Stimulated activated CD8-positive, alpha-beta memory T cell treated with anti-CD3 and anti-CD28 coated beads, Interleukin-7, amount 100 ng/mL, for 1 hour (primary cell): Measurements from ENCODE around the gene NKPD1.

Experiments
- DNase-seq, 2 donors: peaks; one replicate each; pipeline ENCODE4 v3.0.0-alpha.2; 2020; ENCODE audit warnings: low read depth in 2 of 2

Gene NKPD1

GRCh38 chr19:45175515-45176345, 14.9 kb upstream of the NKPD1 start:
- DNase-seq, result no peak

GRCh38 chr19:45173816-45174215, 13.0 kb upstream of the NKPD1 start:
- no peak for DNase-seq

GRCh38 chr19:45172611-45173208, 11.9 kb upstream of the NKPD1 start:
- DNase-seq, result no peak

- no peak for DNase-seq
Measured at GRCh38 chr19:45172173-45172572, 11.4 kb upstream of the NKPD1 start.

GRCh38 chr19:45171211-45171623, 10.4 kb upstream of the NKPD1 start:
- no peak for DNase-seq

- DNase-seq, result no peak
Measured at GRCh38 chr19:45170146-45171106, 9.6 kb upstream of the NKPD1 start.

GRCh38 chr19:45169602-45170001, 8.8 kb upstream of the NKPD1 start:
- DNase-seq, result no peak

GRCh38 chr19:45168767-45169351, 8.1 kb upstream of the NKPD1 start:
- DNase-seq, result no peak

GRCh38 chr19:45166723-45167252, 6.0 kb upstream of the NKPD1 start:
- DNase-seq, result no peak

GRCh38 chr19:45164577-45165335, 4.0 kb upstream of the NKPD1 start:
- DNase-seq, result no peak

GRCh38 chr19:45163751-45164460, 3.1 kb upstream of the NKPD1 start:
- DNase-seq, result no peak

GRCh38 chr19:45163156-45163555, 2.4 kb upstream of the NKPD1 start:
- DNase-seq, result no peak

GRCh38 chr19:45162608-45163143, 1.9 kb upstream of the NKPD1 start:
- no peak for DNase-seq

GRCh38 chr19:45161738-45162607, 1.2 kb upstream of the NKPD1 start:
- no peak for DNase-seq

GRCh38 chr19:45159971-45160324, 834 bp downstream of the NKPD1 start:
- DNase-seq, result no peak

- DNase-seq, result no peak
Measured at GRCh38 chr19:45159210-45159970, 1.4 kb downstream of the NKPD1 start.

GRCh38 chr19:45158503-45159209, 2.1 kb downstream of the NKPD1 start:
- no peak for DNase-seq

GRCh38 chr19:45156751-45157150, 4.0 kb downstream of the NKPD1 start:
- DNase-seq, result no peak
